HCT116 (cell line): Measurements from ENCODE around the gene CPLANE2. TPM values are rescaled to one million over a fixed set of nuclear protein-coding genes. Genes with fewer than 3 reads are reported as not detected.

Experiments
- ATAC-seq: fragments of 200-7000 bp; cut with Tn5 transposase; 2 replicates; pipeline ENCODE4 v1.9.1; 2020; ENCODE audit warnings: mild to moderate bottlenecking, moderate library complexity
- BruUV-seq: library from RNA; stranded (reverse); fragments of 400-500 nt; replicated peaks from 2 replicates; lab custom pipeline; 2021; lab: Mats Ljungman, UMichigan
- CTCF ChIA-PET: fragments of 300-600 bp; sonication (Branson Sonifier 250); formaldehyde crosslinking; loops from one replicate; lab custom pipeline; 2021; ENCODE audit warnings: antibody characterized with exemption; lab: Charles Lee
- POLR2A ChIA-PET: fragments of 300-600, 350-600 bp; sonication (Branson Sonifier 250); formaldehyde crosslinking; loops from one replicate; lab custom pipeline; 2021; ENCODE audit warnings: antibody characterized with exemption; lab: Charles Lee
- RAD21 ChIA-PET, 2 experiments: fragments of 300-600 bp; sonication (Branson Sonifier 250); formaldehyde crosslinking; loops; one replicate each; lab custom pipeline; 2023; ENCODE audit warnings: low total read pairs in 2 of 2; ENCODE audit not compliant: uncharacterized antibody in 2 of 2, unreplicated experiment in 2 of 2, low non-redundant PET in 1 of 2; lab: Charles Lee
- DNase-seq: peaks from one replicate; pipeline ENCODE4 v3.0.0-alpha.2; 2010; ENCODE audit warnings: low read depth, low spot score
- H2AFZ ChIP-seq: fragments of 200-600 bp; shearing (Covaris generic), sonication (generic); 2 replicates; pipeline ENCODE4 v1.6.1; 2017; ENCODE audit warnings: low read depth, mixed run types, mixed read lengths, antibody characterized with exemption, low read length; ENCODE audit not compliant: poor library complexity, severe bottlenecking
- H3K27ac ChIP-seq: 2 replicates; pipeline ENCODE4 v1.5.1; 2012; ENCODE audit warnings: low read depth, low read length
- H3K27me3 ChIP-seq: fragments of 200-600 bp; sonication (generic); 2 replicates; pipeline ENCODE4 v1.6.1; 2016; ENCODE audit warnings: mixed run types, low read length, mixed read lengths; ENCODE audit not compliant: insufficient read depth
- H3K36me3 ChIP-seq, 2 experiments: fragments of 200-500 bp in 1 of 2; fragments of 200-600 bp in 1 of 2; sonication (Bioruptor generic) in 1 of 2; sonication (generic) in 1 of 2; 2 replicates each; pipeline versions ENCODE4 v1.5.1 to v1.6.1; 2014 to 2016; ENCODE audit warnings: low read length in 2 of 2, inconsistent platforms in 1 of 2, mixed read lengths in 1 of 2, mixed run types in 1 of 2; ENCODE audit not compliant: insufficient read depth in 2 of 2, control insufficient read depth in 1 of 2
- H3K4me1 ChIP-seq, 2 experiments: fragments of 200-600 bp in 1 of 2; sonication (generic) in 1 of 2; 2 replicates each; pipeline versions ENCODE4 v1.5.1 to v1.6.1; 2012 to 2017; ENCODE audit warnings: low read length in 2 of 2, inconsistent platforms in 1 of 2, mild to moderate bottlenecking in 1 of 2, mixed read lengths in 1 of 2, mixed run types in 1 of 2, moderate library complexity in 1 of 2; ENCODE audit not compliant: insufficient read depth in 2 of 2, control insufficient read depth in 1 of 2
- H3K4me2 ChIP-seq: fragments of 200-600 bp; sonication (generic); 2 replicates; pipeline ENCODE4 v1.6.1; 2017; ENCODE audit warnings: mixed run types, low read length, mixed read lengths
- H3K4me3 ChIP-seq, 2 experiments: fragments of 200-600 bp in 1 of 2; sonication (generic) in 1 of 2; replicated peaks in 1 of 2; 2 replicates each; pipeline ENCODE4 v1.5.1; 2011 to 2016; ENCODE audit warnings: low read length in 2 of 2, control low read depth in 1 of 2, low read depth in 1 of 2, mild to moderate bottlenecking in 1 of 2, mixed read lengths in 1 of 2, mixed run types in 1 of 2
- H3K79me2 ChIP-seq: fragments of 200-600 bp; sonication (generic); 2 replicates; pipeline ENCODE4 v1.6.1; 2017; ENCODE audit warnings: mild to moderate bottlenecking, mixed run types, low read length, moderate library complexity, mixed read lengths; ENCODE audit not compliant: insufficient read depth
- H3K9ac ChIP-seq: fragments of 200-600 bp; sonication (generic); 2 replicates; pipeline ENCODE4 v1.6.1; 2016; ENCODE audit warnings: low read length, mixed read lengths
- H3K9me2 ChIP-seq: fragments of 200-600 bp; sonication (generic), shearing (Covaris generic); 2 replicates; pipeline ENCODE4 v1.6.1; 2017; ENCODE audit warnings: mixed run types, mild to moderate bottlenecking, moderate library complexity; ENCODE audit not compliant: insufficient read depth
- H3K9me3 ChIP-seq, 2 experiments: fragments of 200-500 bp in 1 of 2; fragments of 200-600 bp in 1 of 2; sonication (Bioruptor generic) in 1 of 2; sonication (generic) in 1 of 2; 2 replicates each; pipeline ENCODE4 v1.6.1; 2014 to 2017; ENCODE audit warnings: low read length in 2 of 2, mixed read lengths in 2 of 2, inconsistent platforms in 1 of 2, low read depth in 1 of 2, mild to moderate bottlenecking in 1 of 2, mixed run types in 1 of 2, moderate library complexity in 1 of 2; ENCODE audit not compliant: control insufficient read depth in 1 of 2, insufficient read depth in 1 of 2
- H4K20me1 ChIP-seq: fragments of 200-600 bp; sonication (generic), shearing (Covaris generic); 2 replicates; pipeline ENCODE4 v1.6.1; 2017; ENCODE audit warnings: mixed run types, mild to moderate bottlenecking, moderate library complexity; ENCODE audit not compliant: insufficient read depth
- CBX3 ChIP-seq: IDR thresholded peaks from 2 replicates; pipeline ENCODE4 v1.6.1; 2012; ENCODE audit warnings: low read depth
- CTCF ChIP-seq, 3 experiments: fragments of 200-600 bp in 1 of 3; sonication (generic) in 1 of 3; IDR thresholded peaks in 2 of 3; conservative IDR thresholded peaks in 1 of 3; 2 replicates each; pipeline ENCODE4 v1.5.1; 2012 to 2017; ENCODE audit warnings: low read depth in 2 of 3, low read length in 2 of 3, antibody characterized with exemption in 1 of 3, borderline replicate concordance in 1 of 3, control low read depth in 1 of 3, mild to moderate bottlenecking in 1 of 3, mixed read lengths in 1 of 3, mixed run types in 1 of 3, moderate library complexity in 1 of 3; ENCODE audit not compliant: insufficient read depth in 1 of 3
- EGR1 ChIP-seq: IDR thresholded peaks from 2 replicates; pipeline ENCODE4 v1.6.1; 2012; ENCODE audit warnings: low read depth
- ELF1 ChIP-seq: IDR thresholded peaks from 2 replicates; pipeline ENCODE4 v1.6.1; 2012; ENCODE audit warnings: low read depth, borderline replicate concordance
- EZH2 ChIP-seq: fragments of 200-600 bp; sonication (generic); IDR thresholded peaks from 2 replicates; pipeline ENCODE4 v1.6.1; 2017; ENCODE audit warnings: antibody characterized with exemption, mixed run types
- EZH2phosphoT487 ChIP-seq: fragments of 200-600 bp; IDR thresholded peaks from 2 replicates; pipeline ENCODE4 v1.6.1; 2018; ENCODE audit warnings: antibody characterized with exemption, borderline replicate concordance
- FOSL1 ChIP-seq: IDR thresholded peaks from 2 replicates; pipeline ENCODE4 v1.6.1; 2012; ENCODE audit warnings: low read depth
- JUND ChIP-seq: IDR thresholded peaks from 2 replicates; pipeline ENCODE4 v1.6.1; 2012
- MAX ChIP-seq: IDR thresholded peaks from 2 replicates; pipeline ENCODE4 v1.6.1; 2012
- POLR2AphosphoS5 ChIP-seq: IDR thresholded peaks from 2 replicates; pipeline ENCODE4 v1.6.1; 2011; ENCODE audit warnings: mild to moderate bottlenecking, low read depth, low read length, moderate library complexity
- SRF ChIP-seq: IDR thresholded peaks from 2 replicates; pipeline ENCODE4 v1.6.1; 2012; ENCODE audit warnings: low read depth
- YY1 ChIP-seq: IDR thresholded peaks from 2 replicates; pipeline ENCODE4 v1.6.1; 2011; ENCODE audit warnings: low read length, low read depth, moderate library complexity, mild to moderate bottlenecking; ENCODE audit not compliant: insufficient replicate concordance; ENCODE audit errors: extremely low read depth
- ZBTB33 ChIP-seq: IDR thresholded peaks from 2 replicates; pipeline ENCODE4 v1.6.1; 2011; ENCODE audit warnings: mild to moderate bottlenecking, low read length, moderate library complexity; ENCODE audit not compliant: insufficient replicate concordance; ENCODE audit errors: extremely low read depth
- ZNF274 ChIP-seq: fragments of 200-500 bp; sonication (Bioruptor generic); IDR thresholded peaks from 2 replicates; pipeline ENCODE4 v1.6.1; 2014; ENCODE audit warnings: mild to moderate bottlenecking, low read depth, low read length, inconsistent platforms
- intact Hi-C: fragments of 100-400 bp; cut with micrococcal nuclease; formaldehyde crosslinking; loops from 2 replicates; pipeline ENCODE4 v1.10.0; 2022
- total RNA-seq: library from RNA; stranded (reverse); gene quantifications from one replicate; pipeline ENCODE4 v1.2.1, GENCODE V29; 2021; ENCODE audit not compliant: unreplicated experiment

Gene CPLANE2
- total RNA-seq, 1 experiment from 2014 or later, result 8.1 TPM

GRCh38 chr1:16232316-16232710 lies 4.7 kb downstream of the CPLANE2 start:
- no TSS peak for BruUV-seq
- intact Hi-C loops, result no loop called here
- Histone ChIP-seq H3K27me3 (no peaks in the 10 kb centered on the region), H3K9me3 (no peaks in the 10 kb centered on the region), H3K36me3 (no peaks in the 10 kb centered on the region), H3K27ac (no peak overlapping the region; the same call in 1 of the 2 replicates), H3K4me1 (peaks cover 10 to 24% of the 10 kb centered on the region in 2 experiments), H3K4me3 (no peak overlapping the region), H4K20me1 (no peaks in the 10 kb centered on the region), H3K79me2 (no peaks in the 10 kb centered on the region; the same call in 1 of the 2 replicates), H2AFZ (no peak overlapping the region), H3K9ac (no peak overlapping the region), H3K9me2 (no peaks in the 10 kb centered on the region), H3K4me2 (no peak overlapping the region)
- DNase-seq (no peak), ATAC-seq (no peak)
- TF ChIP-seq ZNF274, result no peak
- no peak for TF ChIP-seq SRF
- ChIA-PET CTCF (no interaction called here), RAD21 (no interaction called here), POLR2A (interaction anchor here (1.2 kb wide), 1 partner anchor 15 kb away, joined by 3 read pairs; no protein-coding TSS in a partner anchor)

- ChIA-PET POLR2A (interaction anchor here (1.2 kb wide), 1 partner anchor 14 kb away, joined by 3 read pairs; no protein-coding TSS in a partner anchor), CTCF (no interaction called here), RAD21 (no interaction called here)
- Histone ChIP-seq H3K9me3 (no peaks in the 10 kb centered on the region), H4K20me1 (no peaks in the 10 kb centered on the region), H3K4me2 (no peak overlapping the region), H3K27ac (no peak overlapping the region; the same call in 1 of the 2 replicates), H3K36me3 (no peaks in the 10 kb centered on the region), H3K27me3 (no peaks in the 10 kb centered on the region), H2AFZ (no peak overlapping the region), H3K4me3 (no peak overlapping the region), H3K9me2 (no peaks in the 10 kb centered on the region), H3K9ac (no peak overlapping the region), H3K79me2 (no peaks in the 10 kb centered on the region; the same call in 1 of the 2 replicates), H3K4me1 (peaks cover 9 to 20% of the 10 kb centered on the region in 2 experiments)
- intact Hi-C loops, result no loop called here
- no TSS peak for BruUV-seq
- ATAC-seq, result no peak
- DNase-seq, result no peak
- no peak for TF ChIP-seq ZNF274
- TF ChIP-seq MAX, result no peak
- no peak for TF ChIP-seq ZBTB33
- no peak for TF ChIP-seq FOSL1
- no peak for TF ChIP-seq EZH2phosphoT487
- TF ChIP-seq YY1, result no peak
- no peak for TF ChIP-seq POLR2AphosphoS5
- no peak for TF ChIP-seq EZH2
- no peak for TF ChIP-seq EGR1
- no peak for TF ChIP-seq JUND
- TF ChIP-seq CTCF (IDR thresholded peaks at IDR 0.05 in 2 of 3, conservative IDR thresholded peaks at IDR 0.05 in 1 of 3; ENCODE audit: borderline replicate concordance in 1 of 3, insufficient read depth in 1 of 3, low read depth in 2 of 3, low read length in 2 of 3), result no peak
- no peak for TF ChIP-seq CBX3
- no peak for TF ChIP-seq SRF
- no peak for TF ChIP-seq ELF1
Measured at GRCh38 chr1:16231331-16232315, 5.4 kb downstream of the CPLANE2 start.
